Glomerular endothelial cell (primary cell): ENCODE data around the gene NVL. TPM values are rescaled to one million over a fixed set of nuclear protein-coding genes. Genes with fewer than 3 reads are reported as not detected.
A peak's percentile ranks its signal among the peaks of the same experiment; 100 is the strongest.
"Not testable (repeated sequence)": the region's sequence is repeated elsewhere in the genome, so short reads cannot be mapped to it uniquely, and the experiment has no call there.

Experiments
- DNase-seq: peaks from one replicate; pipeline ENCODE4 v3.0.0-alpha.2; 2011; ENCODE audit warnings: low read depth, low spot score; ENCODE audit errors: extremely low read depth
- total RNA-seq: library from RNA; depleted of rRNA; stranded (reverse); fragments of >200 nt; gene quantifications from 2 replicates; pipeline ENCODE4 v1.2.3, GENCODE V29; 2015

NVL gene
- total RNA-seq, 1 donor from 2014 or later, result 28.4 TPM

DNA sequence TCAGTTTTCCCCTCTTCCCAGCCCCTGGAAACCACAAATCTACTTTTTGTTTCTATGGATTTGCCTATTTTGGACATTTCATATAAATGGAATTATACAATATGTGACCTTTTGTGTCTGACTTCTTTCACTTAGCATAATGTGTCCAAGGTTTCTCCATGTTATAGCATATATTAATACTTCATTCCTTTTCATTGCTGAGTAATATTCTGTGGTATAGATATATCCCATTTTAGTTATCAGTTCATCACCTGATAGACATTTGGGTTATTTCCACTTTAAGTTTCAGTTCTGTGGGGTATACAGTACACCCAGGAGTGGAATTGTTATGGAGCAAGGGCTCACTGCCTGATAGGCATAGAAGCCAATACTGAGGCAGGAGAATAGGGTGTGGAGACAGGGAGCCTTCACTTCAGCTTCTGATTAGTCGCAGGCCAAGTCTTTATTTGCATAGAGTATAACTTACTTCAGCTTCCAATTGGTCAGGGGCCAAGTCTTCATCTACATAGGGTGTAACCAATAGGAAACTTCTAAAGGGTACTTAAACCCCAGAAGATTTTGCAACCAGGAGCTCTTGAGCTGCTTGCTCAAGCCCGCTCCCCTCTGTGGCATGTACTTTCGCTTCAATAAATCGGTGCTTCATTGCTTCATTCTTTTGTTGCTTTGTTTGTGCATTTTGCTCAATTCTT, 8.3 kb upstream of the NVL start:
- no peak for DNase-seq

DNA sequence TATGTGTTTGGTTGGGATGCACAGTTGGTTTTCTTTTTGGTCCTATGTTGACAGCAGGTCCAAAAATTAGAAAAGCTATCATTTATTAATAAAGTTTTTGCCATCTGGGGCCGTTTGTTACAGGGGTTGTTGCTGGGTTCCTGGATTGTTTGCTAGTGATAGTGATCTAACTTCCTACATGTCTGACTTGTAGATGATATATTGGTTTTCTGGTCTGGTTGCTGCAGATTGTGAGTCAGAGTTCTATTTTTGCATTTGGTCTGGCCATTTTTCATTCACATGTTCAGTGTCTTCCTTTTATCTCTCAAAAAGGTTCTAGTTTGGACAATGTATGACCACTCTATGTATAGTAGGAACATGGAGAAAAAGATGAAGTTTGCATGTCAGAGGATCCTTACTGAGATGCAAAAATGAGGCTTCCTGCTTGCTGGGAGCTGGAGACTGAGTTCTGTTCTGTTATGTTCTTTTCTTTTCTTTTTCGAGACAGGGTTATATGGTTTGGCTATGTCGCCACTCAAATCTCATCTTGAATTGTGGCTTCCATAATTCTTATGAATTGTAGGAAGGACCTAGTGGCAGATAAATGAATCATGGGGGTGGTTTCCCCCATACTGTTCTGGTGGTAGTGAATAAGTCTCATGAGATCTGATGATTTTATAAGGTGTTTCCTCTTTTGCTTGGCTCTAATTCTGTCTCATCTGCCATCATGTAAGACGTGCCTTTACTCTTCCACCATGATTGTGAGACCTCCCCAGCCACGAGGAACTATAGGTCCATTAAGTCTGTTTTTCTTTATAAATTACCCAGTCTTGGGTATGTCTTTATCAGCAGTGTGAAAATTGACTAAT, 4.2 kb upstream of the NVL start:
- no peak for DNase-seq

DNA sequence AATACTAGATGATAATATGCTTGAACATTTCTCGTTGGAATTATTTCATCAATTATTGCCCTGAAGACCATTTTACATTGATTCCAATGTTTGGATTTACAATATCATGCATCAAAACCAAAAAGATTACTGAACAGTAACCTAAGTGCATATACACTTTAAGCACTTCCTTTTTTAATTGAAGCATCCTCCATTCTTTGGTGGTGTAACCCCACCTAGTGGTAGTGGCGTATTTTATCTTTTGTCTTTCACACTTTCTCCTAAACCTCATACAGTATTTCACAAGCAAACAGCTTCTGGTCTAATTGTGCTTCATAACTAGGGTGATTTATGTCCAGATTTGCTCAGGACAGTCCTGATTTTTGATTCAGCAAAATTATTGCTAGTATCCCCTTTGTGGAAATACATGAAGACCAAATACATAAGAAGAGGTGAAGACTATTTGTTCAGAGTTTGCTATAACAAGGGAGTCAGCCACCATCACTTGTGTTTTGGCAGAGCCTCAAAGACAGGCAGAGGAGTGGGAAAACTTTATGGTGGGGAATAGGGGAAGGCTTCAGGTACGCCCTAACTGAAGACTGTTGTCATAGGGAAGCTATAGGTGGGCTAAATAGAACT, 3.4 kb upstream of the NVL start:
- DNase-seq, result peak; percentile 41

DNA sequence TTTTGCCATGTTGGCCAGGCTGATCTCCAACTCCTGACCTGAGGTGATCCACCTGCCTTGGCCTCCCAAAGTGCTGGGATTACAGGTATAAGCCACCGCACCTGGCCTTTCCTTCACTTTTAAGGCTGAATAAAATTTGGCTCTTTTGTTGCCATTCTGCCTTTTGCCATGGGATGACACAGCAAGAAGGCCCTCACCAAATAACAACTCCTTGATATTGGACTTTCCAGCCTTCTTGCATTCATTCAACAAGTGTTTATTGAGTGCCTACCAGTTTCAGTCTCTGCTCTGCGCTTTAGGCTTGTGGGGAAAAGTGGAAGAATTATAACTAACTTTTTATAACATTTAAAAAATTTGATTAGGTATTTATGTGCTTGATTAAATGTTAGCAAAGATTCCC, 1.9 kb upstream of the NVL start:
- no peak for DNase-seq

DNA sequence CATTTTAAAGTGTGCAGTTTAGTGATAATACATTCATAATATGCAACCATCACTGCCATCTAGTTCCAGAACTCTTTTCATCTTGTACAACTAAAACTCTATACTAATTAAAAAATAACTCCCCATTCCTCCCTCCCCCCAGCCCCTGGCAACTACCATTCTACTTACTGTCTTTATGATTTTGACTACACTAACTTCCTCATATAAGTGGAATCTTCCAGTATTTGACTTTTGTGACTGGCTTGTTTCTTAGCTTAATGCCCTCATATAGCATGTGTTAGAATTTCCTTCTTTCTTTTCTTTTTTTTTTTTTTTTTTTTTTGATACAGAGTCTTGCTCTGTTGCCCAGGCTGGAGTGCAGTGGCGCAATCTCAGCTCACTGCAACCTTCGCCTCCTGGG, 1.4 kb upstream of the NVL start:
- DNase-seq, result no peak

DNA sequence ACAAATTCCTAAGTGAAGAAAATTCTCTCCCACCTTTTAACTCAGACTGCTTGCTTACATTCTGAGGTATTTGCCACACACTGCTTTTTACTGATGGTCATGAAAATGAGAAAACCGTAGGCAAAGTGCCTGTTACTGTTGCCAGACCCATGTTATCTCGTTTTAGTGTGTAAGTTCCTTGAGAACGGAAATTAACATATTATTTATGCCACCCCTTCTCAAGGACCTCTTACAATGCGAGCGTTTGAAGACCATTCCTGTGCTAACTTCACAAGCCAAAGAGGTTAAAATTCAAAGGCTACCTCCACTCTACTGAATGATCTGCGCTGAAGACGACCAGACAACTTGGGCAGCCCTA, 509 bp downstream of the NVL start:
- DNase-seq, result no peak

DNA sequence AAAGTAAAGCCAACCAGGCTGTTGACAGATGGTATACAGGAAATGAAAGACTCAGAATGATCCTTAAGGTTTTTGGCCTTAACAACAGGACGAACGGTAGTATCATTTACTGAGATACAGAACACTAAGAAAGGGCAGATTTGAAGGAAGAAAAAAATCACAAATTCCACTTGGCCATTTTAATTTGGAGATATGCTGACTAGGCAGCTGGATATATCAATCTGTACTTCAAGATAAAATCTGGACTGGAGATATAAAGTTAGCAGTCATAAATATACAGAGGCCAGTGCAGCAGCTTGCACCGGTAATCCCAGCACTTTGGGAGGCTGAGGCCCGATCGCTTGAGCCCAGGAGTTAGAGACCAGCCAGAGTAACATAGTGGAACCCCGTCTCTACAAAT, 1.3 kb downstream of the NVL start:
- no peak for DNase-seq

DNA sequence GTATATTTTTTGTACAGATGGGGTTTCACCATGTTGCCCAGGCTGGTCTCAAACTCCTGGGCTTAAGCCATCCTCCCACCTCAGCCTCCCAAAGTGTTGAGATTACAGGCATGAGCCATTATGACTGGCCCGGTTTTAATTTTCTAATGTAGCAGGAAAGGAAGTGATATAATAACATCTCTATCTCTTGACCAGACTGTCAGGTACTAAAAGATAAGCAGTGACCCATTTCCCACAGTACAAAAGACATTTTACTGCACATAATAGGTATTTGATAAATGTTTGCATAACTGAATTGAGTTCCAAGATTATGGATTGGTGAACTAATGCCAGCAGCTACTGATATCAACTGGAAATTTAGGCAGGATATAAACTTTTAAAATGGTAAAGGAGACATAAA, 4.0 kb downstream of the NVL start:
- DNase-seq, result no peak

DNA sequence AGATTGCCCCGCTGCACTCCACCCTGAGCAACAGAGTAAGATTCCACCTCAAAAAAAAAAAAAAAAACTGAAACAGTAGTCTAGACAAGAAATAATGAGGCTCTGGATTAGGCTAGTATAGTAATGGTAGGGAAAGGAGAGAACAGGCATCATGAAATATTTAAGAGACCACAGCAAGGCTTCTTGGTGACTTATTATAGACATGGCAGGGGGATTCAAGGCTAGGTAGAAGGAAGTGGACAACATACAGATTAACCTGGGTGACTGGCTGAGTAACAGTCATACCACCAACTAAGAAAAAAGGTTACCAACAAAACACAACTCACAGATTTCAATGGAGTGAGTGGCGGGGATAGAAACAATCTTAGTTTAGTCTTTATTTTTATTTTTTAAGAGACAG, 8.3 kb downstream of the NVL start:
- no peak for DNase-seq

DNA sequence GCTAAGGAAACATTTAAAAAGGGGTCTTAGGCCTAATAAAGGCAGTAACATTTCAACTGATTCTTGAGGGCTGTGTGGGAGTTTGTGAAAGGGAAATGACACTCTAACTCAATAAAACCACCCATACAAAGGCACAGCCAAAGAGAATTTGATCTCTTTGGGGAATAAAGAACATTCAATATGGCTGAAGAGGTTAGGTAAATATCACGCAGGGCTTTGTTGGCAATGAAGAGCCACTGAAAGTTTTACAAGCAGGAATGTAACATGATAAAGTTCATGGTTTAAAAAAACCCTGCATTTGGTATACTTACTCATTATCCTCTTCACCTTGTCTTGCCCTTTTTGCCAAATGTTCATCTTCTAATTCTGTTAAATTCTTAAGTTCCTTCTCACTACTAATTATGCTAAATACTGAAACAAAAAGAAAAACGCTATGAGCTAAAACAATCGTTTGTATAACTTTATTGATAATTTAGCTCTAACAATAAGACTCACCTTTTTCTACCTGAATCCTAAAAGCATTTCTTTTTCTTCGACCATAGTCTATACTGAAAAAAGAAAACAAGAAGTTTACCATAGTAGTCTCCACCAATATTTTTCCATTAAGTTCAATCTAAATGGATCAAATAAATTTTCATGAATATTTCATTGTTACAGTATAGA, 12.5 kb downstream of the NVL start:
- DNase-seq, result no peak

DNA sequence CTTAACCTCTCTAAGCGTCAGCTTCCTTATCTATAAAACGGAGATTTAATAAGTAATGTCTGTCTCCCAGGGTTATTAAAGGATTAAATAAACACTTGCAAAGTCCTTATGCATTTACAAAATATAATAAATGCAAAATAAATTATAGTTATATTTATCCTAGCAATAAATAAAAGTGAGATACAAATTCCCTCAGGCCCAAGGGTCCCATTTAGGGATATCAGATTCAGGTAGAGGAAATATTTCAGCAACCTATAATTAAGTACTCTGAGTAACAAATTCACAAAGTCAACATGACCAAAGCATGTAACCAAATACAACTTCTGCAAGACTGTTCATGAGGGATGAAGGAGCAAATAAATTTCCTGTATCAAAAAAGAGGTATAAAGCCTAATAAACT, 17.9 kb downstream of the NVL start:
- DNase-seq, result no peak

DNA sequence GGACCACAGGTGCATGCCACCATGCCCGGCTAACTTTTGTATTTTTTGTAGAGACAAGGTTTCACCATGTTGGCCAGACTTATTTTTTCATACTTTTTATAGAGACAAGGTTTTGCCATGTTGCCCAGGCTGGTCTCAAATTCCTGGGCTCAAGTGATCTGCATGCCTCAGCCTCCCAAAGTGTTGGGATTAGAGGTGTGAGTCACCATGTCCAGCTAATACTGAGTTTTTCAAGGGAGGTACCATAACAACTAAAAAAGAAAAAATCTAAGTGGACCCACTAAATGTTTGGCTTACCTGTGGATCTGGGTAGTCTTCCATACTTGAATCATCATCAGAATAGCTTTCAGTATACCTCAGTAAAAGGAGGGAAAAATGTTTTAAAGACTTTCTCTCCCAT, 18.5 kb downstream of the NVL start:
- DNase-seq, result not testable (repeated sequence)

DNA sequence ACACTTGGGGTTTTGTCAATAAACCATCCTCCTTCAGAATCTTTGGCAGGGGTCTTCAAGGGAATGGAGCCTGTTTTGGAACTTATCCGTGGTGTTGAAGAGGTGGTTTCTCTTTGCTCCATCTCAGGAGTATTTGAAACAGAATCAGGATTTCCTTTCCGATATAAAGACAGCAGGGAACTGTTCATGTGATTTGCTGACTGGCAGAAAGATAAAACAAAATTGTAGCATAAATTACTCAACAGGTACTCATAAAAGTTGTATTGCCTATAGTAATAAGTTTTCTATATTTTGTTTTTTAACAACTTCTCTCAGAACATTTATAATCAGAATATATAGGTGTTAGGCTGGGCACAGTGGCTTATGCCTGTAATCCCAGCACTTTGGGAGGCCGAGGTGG, 21.9 kb downstream of the NVL start:
- DNase-seq, result no peak

DNA sequence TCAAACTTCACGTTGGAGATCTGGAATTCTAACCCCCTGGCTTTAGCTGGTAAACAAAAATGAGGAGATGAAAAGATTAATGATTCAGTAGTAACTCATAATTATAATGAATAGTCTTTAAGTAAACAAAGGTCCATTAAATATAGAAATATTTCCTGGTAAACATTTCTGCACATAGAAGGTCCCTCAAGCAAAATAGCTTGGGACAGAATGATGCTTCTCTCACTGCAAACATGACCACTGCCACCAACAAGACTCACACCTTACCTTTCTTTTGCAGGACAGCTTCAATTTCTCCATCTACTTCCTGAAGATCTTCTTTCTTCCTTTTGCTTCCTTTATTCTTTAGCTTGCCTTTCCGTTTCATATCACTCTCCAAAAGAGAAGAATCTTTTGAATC, 25.2 kb downstream of the NVL start:
- DNase-seq, result no peak

DNA sequence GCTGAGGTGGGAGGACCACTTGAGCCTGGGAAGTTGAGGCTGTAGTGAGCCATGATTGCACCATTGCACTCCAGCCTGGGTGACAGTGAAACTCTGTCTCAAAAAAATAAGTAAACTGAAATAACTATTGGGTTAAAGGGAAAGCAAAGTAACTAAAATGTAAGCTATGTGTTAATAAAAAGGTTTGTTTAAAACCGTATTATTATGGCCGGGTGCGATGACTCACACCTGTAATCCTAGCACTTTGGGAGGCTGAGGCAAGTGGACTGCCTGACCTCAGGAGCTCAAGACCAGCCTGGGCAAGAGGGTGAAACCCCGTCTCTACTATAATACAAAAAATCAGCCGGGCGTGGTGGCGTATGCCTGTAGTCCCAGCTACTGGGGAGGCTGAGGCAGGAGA, 27.0 kb downstream of the NVL start:
- DNase-seq, result no peak

DNA sequence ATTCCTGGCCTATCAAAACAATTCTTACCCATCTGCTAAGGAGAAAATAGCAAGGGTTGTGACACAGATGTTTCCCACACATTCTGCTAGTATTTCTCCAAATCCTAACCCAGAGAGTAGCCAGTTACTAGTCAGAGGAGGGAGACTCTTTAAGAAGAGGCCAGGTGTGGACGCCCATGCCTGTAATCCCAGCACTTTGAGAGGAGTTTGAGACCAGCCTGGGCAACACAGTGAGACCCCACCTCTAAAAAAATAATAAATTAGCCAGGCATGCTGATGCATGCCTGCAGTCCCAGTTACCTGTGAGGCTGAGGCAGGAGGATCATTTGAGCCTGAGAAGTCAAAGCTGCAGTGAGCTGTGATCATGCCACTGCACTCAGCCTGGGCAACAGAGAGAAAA, 28.6 kb downstream of the NVL start:
- DNase-seq, result no peak

DNA sequence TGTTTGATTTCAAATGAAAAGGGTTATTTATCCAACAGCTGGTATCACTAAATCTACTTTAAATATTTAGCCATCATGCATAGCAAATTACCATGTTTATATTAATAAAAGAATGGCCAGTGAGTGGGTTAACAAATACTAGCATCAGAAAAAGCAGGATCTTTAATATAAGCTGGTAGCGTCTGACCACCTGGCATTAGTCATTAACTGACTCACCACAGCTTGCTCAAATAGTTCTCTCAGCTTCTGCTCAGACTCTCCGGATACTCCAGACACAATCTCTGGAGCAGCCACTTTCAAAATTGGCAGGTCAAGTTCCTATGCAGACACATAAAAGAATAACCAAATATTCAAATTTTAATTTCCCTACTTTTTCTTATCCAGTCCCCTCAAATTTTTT, 29.6 kb downstream of the NVL start:
- DNase-seq, result peak; percentile 16

DNA sequence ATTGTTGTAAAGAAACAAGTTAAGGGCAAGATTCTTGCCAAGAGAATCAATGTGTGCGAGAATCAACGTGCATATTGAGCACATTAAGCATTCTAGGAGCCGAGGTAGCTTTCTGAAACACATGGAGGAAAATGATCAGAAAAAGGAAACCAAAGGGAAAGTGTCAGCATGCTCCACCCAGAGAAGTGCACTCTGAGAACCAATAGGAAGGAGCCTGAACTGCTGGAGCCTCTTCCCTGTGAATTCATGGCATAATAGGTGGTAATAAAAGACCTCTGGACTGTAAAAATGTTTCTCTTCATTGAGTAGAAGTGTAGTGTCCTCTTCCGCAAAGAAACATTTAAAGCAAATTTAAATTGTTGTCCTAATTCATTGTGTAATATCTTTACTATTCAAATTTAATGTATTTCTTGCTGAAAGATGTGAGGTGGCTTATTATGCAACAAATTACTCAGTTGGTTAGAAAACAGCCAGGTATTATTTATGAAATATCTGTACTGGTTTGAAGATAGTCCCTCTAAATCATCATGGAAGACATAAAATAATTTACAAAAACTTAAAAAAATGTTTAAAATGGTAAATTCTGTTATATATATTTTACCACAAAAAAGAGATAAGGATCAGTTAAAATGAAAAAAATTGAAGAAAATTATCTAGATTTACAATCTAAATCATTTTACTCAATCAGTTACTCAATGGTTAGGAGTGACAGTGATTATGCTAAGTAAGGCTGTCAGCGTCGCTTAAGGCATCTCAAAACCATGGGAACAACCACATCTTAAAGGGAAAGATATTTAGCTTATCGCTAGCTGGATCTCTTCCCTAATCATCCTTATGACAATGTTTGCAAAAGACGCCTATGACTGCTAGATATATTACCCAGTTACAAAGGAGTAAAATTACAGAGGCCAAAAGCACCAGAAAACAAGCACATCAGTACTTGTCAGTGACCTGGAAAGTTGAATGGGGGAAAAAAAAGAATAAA, 31.3 kb downstream of the NVL start:
- no peak for DNase-seq

DNA sequence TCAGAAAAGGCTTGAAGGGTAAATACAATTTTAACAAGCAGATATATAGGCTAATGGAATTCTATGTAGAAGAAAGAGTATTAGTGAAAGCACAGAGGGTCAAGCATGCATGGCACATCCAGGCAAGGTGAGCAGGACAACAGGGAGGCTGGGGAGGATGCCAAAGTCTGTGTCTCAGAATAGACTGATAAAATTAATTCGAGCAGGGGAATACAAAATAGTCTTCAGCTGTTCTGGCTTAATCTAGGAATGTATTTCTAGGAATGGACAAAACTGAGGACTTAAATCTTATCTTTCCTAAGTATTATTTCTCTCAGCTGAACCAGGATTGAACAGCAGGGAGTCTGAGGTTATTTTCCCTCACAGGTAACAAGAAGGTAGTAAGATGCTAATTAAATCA, 35.2 kb downstream of the NVL start:
- no peak for DNase-seq

DNA sequence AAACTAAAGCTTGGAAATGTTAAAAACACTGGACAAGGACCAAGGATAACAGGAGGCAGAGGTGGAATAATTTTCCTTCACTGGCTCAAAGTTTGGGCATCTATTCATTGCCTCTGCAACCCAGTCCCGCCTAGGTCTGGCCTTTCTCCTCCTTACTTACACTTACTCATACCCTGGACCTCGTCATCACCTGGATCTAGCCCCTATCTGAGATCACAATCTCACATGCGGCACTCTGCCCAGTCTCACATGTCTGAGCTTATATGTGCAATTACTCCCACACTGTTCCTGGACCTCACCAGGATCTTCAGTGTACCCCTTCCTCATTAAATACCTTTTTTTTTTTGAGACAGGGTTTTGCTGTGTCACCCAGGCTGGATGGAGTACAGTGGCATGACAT, 37.6 kb downstream of the NVL start:
- no peak for DNase-seq
